ENCODE measurements around the gene ZFAND3. TPM values are rescaled to one million over a fixed set of nuclear protein-coding genes. Genes with fewer than 3 reads are reported as not detected.

The ZFAND3 gene
- total and polyA plus RNA-seq, 10 of the 15 experiments (the other 5 are each of a cell fraction or from before 2014, with no cell fraction given) = 0.90 to 34.4 (median 16.3) TPM

GRCh38 chr6:37987018-37987417 lies 167.5 kb downstream of the ZFAND3 start (continued):
- TF ChIP-seq HSF1 (IDR thresholded peaks at IDR 0.05; ENCODE audit: low read depth, low read length) = no peak
- no peak for TF ChIP-seq BCL3 (IDR thresholded peaks at IDR 0.05; ENCODE audit: borderline replicate concordance, insufficient read depth, low read depth, low read length, poor library complexity, severe bottlenecking)
- no peak for TF ChIP-seq BMI1 (IDR thresholded peaks at IDR 0.05; ENCODE audit: borderline replicate concordance)
- TF ChIP-seq NFXL1 (IDR thresholded peaks at IDR 0.05; ENCODE audit: borderline replicate concordance) = no peak
- TF ChIP-seq MLLT1 (IDR thresholded peaks at IDR 0.05) = no peak
- no peak for TF ChIP-seq E2F8 (IDR thresholded peaks at IDR 0.05; ENCODE audit: low read depth, partially characterized antibody)
- no peak for TF ChIP-seq USF2 (IDR thresholded peaks at IDR 0.05; ENCODE audit: borderline replicate concordance, low read depth, low read length)
- no peak for TF ChIP-seq SPI1 (IDR thresholded peaks at IDR 0.05; ENCODE audit: borderline replicate concordance, insufficient read depth, low read depth, low read length)
- TF ChIP-seq ZNF687 (IDR thresholded peaks at IDR 0.05) = no peak
- no peak for TF ChIP-seq EP300 (IDR thresholded peaks at IDR 0.05; ENCODE audit: borderline replicate concordance in 1 of 2, control insufficient read depth in 1 of 2, low read depth in 2 of 2, low read length in 2 of 2)
- no peak for TF ChIP-seq ZNF207 (IDR thresholded peaks at IDR 0.05; ENCODE audit: borderline replicate concordance)
- no peak for TF ChIP-seq E4F1 (IDR thresholded peaks at IDR 0.05; ENCODE audit: borderline replicate concordance, partially characterized antibody)
